ENCODE measurements around the gene PIGA.

Gene PIGA

DNA sequence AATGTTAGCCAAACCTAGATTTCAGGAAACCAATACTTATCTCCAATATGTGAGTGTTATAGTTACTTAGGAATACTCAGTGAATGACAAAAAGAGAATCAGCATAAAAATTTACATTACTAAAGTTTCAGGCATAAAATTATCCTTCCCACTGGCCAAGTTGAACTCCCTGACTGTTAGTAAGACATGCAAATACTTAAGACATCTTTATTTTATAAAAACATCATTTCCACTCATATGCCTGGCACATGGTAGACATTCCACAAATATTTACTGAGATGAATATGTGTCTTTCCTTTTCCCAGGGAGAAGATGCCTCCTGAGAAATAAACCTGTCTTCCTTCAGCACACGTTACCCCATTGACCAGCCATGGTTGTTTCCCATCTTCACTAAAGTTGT is 41.6 kb upstream of the PIGA start:
- H3K4me1 ChIP-seq (ENCODE audit: low read length), result no peaks in the 10 kb centered on the region
- H3K9me3 ChIP-seq (replicated peaks; ENCODE audit: insufficient read depth, low read length), result no peaks in the 10 kb centered on the region

DNA sequence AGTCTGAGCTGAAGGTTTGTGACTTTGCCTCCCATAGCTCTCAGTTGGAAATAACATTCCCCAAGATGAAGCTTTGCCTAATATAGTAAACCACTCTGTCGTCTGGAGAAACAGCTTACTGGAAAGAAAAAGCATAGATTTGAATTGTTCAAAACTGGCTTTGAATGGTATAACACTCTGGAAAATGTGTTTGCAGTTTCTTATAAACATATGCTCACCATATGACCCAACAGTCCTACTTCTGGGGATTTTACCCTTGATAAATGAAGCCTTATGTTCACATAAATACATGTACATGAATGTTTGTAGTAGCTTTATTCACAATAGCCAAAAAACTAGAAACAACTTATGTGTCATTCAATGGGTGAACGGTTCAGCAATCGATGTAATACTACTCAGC is 38.7 kb upstream of the PIGA start:
- Histone ChIP-seq H3F3A (ENCODE audit: insufficient read depth, low read length) (no peaks in the 10 kb centered on the region), H3K9me2 (replicated peaks; ENCODE audit: insufficient read depth, low read length) (no peaks in the 10 kb centered on the region), H3K27me3 (replicated peaks; ENCODE audit: insufficient read depth, low read length) (no peaks in the 10 kb centered on the region), H3K4me2 (ENCODE audit: low read depth, low read length) (no peak overlapping the region), H3K27ac (ENCODE audit: low read length) (no peak overlapping the region), H2AFZ (ENCODE audit: low read length) (no peak overlapping the region), H4K20me1 (ENCODE audit: insufficient read depth, low read length) (no peaks in the 10 kb centered on the region), H3K79me2 (ENCODE audit: low read length) (no peaks in the 10 kb centered on the region), H3K9ac (ENCODE audit: low read length) (no peak overlapping the region), H3K4me3 (ENCODE audit: low read length) (no peak overlapping the region), H3K4me1 (ENCODE audit: low read length) (no peaks in the 10 kb centered on the region), H3K36me3 (replicated peaks; ENCODE audit: insufficient read depth, low read length) (no peaks in the 10 kb centered on the region), H3K9me3 (replicated peaks; ENCODE audit: insufficient read depth, low read length) (no peaks in the 10 kb centered on the region)
- no peak for DNase-seq
- TF ChIP-seq, protein P1, sequence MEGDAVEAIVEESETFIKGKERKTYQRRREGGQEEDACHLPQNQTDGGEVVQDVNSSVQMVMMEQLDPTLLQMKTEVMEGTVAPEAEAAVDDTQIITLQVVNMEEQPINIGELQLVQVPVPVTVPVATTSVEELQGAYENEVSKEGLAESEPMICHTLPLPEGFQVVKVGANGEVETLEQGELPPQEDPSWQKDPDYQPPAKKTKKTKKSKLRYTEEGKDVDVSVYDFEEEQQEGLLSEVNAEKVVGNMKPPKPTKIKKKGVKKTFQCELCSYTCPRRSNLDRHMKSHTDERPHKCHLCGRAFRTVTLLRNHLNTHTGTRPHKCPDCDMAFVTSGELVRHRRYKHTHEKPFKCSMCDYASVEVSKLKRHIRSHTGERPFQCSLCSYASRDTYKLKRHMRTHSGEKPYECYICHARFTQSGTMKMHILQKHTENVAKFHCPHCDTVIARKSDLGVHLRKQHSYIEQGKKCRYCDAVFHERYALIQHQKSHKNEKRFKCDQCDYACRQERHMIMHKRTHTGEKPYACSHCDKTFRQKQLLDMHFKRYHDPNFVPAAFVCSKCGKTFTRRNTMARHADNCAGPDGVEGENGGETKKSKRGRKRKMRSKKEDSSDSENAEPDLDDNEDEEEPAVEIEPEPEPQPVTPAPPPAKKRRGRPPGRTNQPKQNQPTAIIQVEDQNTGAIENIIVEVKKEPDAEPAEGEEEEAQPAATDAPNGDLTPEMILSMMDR (IDR thresholded peaks at IDR 0.05; ENCODE audit: low read length), result no peak
- no peak for TF ChIP-seq EZH2phosphoT487 (IDR thresholded peaks at IDR 0.05; ENCODE audit: low read length)
- no peak for TF ChIP-seq EZH2 (optimal IDR thresholded peaks at IDR 0.05; ENCODE audit: low read depth, low read length)

More for the DNA sequence above, 41.6 kb upstream of the PIGA start:
- TF ChIP-seq EZH2 (optimal IDR thresholded peaks at IDR 0.05; ENCODE audit: low read depth, low read length), result no peak
- no peak for TF ChIP-seq EZH2phosphoT487 (IDR thresholded peaks at IDR 0.05; ENCODE audit: low read length)
- TF ChIP-seq, protein P1 (IDR thresholded peaks at IDR 0.05; ENCODE audit: low read length), result no peak
- no peaks in the 10 kb centered on the region for H3K36me3 ChIP-seq (replicated peaks; ENCODE audit: insufficient read depth, low read length)
- no peak overlapping the region for H3K4me3 ChIP-seq (ENCODE audit: low read length)
- no peaks in the 10 kb centered on the region for H3F3A ChIP-seq (ENCODE audit: insufficient read depth, low read length)
- no peak overlapping the region for H3K9ac ChIP-seq (ENCODE audit: low read length)
- H3K27ac ChIP-seq (ENCODE audit: low read length), result no peak overlapping the region
- H2AFZ ChIP-seq (ENCODE audit: low read length), result no peak overlapping the region
- no peaks in the 10 kb centered on the region for H3K9me2 ChIP-seq (replicated peaks; ENCODE audit: insufficient read depth, low read length)
- H3K79me2 ChIP-seq (ENCODE audit: low read length), result no peaks in the 10 kb centered on the region
- no peaks in the 10 kb centered on the region for H3K27me3 ChIP-seq (replicated peaks; ENCODE audit: insufficient read depth, low read length)
- H3K4me2 ChIP-seq (ENCODE audit: low read depth, low read length), result no peak overlapping the region
- DNase-seq, result no peak
- no peaks in the 10 kb centered on the region for H4K20me1 ChIP-seq (ENCODE audit: insufficient read depth, low read length)

DNA sequence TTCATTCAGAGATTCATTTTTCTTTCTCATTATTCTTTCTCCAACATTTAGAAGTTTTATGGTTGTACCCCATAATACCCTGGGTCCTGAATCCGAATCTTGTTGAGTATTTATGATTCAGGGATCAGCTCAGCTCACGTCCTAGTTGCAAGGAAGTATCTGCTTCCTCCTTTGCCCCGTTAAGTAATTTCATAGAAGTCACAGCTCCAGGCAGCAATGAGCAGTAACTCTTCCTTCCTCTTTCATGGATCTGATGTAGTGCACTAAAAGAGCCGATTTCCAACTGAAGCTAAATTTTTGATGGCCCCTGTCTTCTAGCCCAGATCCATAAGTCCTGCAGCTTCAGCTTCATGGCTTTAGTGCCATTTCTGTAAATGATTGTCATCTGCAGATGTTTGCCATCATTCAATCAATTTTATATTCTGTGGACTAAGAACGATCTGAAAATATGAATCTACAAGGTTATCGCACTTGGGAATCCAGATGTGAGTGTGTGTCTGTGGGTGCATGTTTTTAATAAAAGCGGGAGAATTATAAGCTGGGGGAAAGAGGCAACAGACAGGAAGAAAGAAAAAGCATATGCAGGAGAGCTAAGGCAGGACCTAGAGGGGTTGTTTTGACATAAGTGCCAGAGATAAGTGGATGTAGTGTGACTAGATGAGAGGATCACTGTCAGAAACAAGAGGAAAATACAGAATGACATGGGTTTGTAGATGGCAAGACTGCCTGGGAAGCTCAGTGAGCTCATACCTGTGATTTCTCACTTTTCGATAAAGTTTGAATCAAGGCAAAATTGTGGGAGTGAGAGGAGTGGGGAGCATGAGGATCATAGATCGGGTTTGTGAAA is 31.4 kb upstream of the PIGA start:
- Histone ChIP-seq H3K9ac (ENCODE audit: low read length) (no peak overlapping the region), H3K79me2 (ENCODE audit: low read length) (no peaks in the 10 kb centered on the region), H3K4me3 (ENCODE audit: low read length) (no peak overlapping the region), H4K20me1 (ENCODE audit: insufficient read depth, low read length) (no peaks in the 10 kb centered on the region), H3K4me2 (ENCODE audit: low read depth, low read length) (no peak overlapping the region), H3K27me3 (replicated peaks; ENCODE audit: insufficient read depth, low read length) (no peaks in the 10 kb centered on the region), H3K36me3 (replicated peaks; ENCODE audit: insufficient read depth, low read length) (no peaks in the 10 kb centered on the region), H3K9me2 (replicated peaks; ENCODE audit: insufficient read depth, low read length) (no peaks in the 10 kb centered on the region), H3K27ac (ENCODE audit: low read length) (no peak overlapping the region), H2AFZ (ENCODE audit: low read length) (no peak overlapping the region), H3F3A (ENCODE audit: insufficient read depth, low read length) (no peaks in the 10 kb centered on the region), H3K4me1 (ENCODE audit: low read length) (no peaks in the 10 kb centered on the region), H3K9me3 (replicated peaks; ENCODE audit: insufficient read depth, low read length) (no peaks in the 10 kb centered on the region)
- no peak for TF ChIP-seq EZH2phosphoT487 (IDR thresholded peaks at IDR 0.05; ENCODE audit: low read length)
- TF ChIP-seq, protein P1 (IDR thresholded peaks at IDR 0.05; ENCODE audit: low read length), result no peak
- TF ChIP-seq EZH2 (optimal IDR thresholded peaks at IDR 0.05; ENCODE audit: low read depth, low read length), result no peak
- DNase-seq, result no peak
